Keratinocyte (primary cell): Measurements from ENCODE around the gene KIAA1210. TPM values are rescaled to one million over a fixed set of nuclear protein-coding genes. Genes with fewer than 3 reads are reported as not detected.

Experiments used
- DNase-seq: peaks from one replicate; pipeline ENCODE4 v3.0.0-alpha.2; 2011; ENCODE audit warnings: low read depth, missing footprints, low spot score
- FAIRE-seq: peaks from 2 replicates; lab custom pipeline; 2011; peaks lifted over from hg19 to GRCh38; lab: Jason Lieb, UNC
- H2AFZ ChIP-seq: 2 replicates; pipeline ENCODE4 v1.6.0; 2012; ENCODE audit warnings: low read length, control low read depth, inconsistent platforms; ENCODE audit not compliant: control insufficient read depth
- H3K27ac ChIP-seq: 2 replicates; pipeline ENCODE4 v1.5.1; 2011; ENCODE audit warnings: low read length; ENCODE audit not compliant: control insufficient read depth, insufficient read depth
- H3K27me3 ChIP-seq: 3 replicates; pipeline ENCODE4 v1.6.0; 2011; ENCODE audit warnings: low read length; ENCODE audit not compliant: control insufficient read depth, insufficient read depth; ENCODE audit errors: extremely low read depth
- H3K36me3 ChIP-seq, 2 experiments: 2 replicates in 1 of 2; 3 replicates in 1 of 2; pipeline ENCODE4 v1.5.1; 2011; ENCODE audit warnings: low read length in 2 of 2, mild to moderate bottlenecking in 1 of 2; ENCODE audit not compliant: control insufficient read depth in 2 of 2, insufficient read depth in 2 of 2; ENCODE audit errors: extremely low read depth in 1 of 2
- H3K4me1 ChIP-seq: 3 replicates; pipeline ENCODE4 v1.5.1; 2011; ENCODE audit warnings: low read length; ENCODE audit not compliant: control insufficient read depth, insufficient read depth; ENCODE audit errors: extremely low read depth
- H3K4me2 ChIP-seq: 3 replicates; pipeline ENCODE4 v1.6.0; 2011; ENCODE audit warnings: low read depth, low read length; ENCODE audit not compliant: control insufficient read depth, insufficient read depth; ENCODE audit errors: extremely low read depth
- H3K4me3 ChIP-seq, 3 experiments: fragments of 200-600 bp in 1 of 3; sonication (generic) in 1 of 3; 2 replicates in 2 of 3; 3 replicates in 1 of 3; pipeline ENCODE4 v1.5.1; 2011 to 2016; ENCODE audit warnings: low read length in 3 of 3, mild to moderate bottlenecking in 3 of 3, control low read depth in 2 of 3, inconsistent platforms in 1 of 3, low read depth in 1 of 3, mixed read lengths in 1 of 3, mixed run types in 1 of 3, moderate library complexity in 1 of 3; ENCODE audit not compliant: control insufficient read depth in 2 of 3, insufficient read depth in 2 of 3; ENCODE audit errors: extremely low read depth in 1 of 3
- H3K79me2 ChIP-seq: 2 replicates; pipeline ENCODE4 v1.6.0; 2012; ENCODE audit warnings: low read length; ENCODE audit not compliant: control insufficient read depth, insufficient read depth
- H3K9ac ChIP-seq: 3 replicates; pipeline ENCODE4 v1.6.0; 2011; ENCODE audit warnings: low read length; ENCODE audit not compliant: control insufficient read depth, insufficient read depth; ENCODE audit errors: extremely low read depth
- H3K9me1 ChIP-seq: 3 replicates; pipeline ENCODE4 v1.6.0; 2011; ENCODE audit warnings: low read length; ENCODE audit not compliant: control insufficient read depth, insufficient read depth; ENCODE audit errors: extremely low read depth
- H3K9me3 ChIP-seq: 2 replicates; pipeline ENCODE4 v1.5.1; 2012; ENCODE audit warnings: low read depth, low read length; ENCODE audit not compliant: control insufficient read depth
- H4K20me1 ChIP-seq: 3 replicates; pipeline ENCODE4 v1.6.0; 2011; ENCODE audit warnings: low read length; ENCODE audit not compliant: control insufficient read depth, insufficient read depth; ENCODE audit errors: extremely low read depth
- EZH2 ChIP-seq: IDR thresholded peaks from one replicate; pipeline ENCODE4 v1.6.1; 2012; ENCODE audit warnings: inconsistent platforms, mild to moderate bottlenecking, low read length, moderate library complexity
- dilution Hi-C: fragments of 300-500 bp; cut with MboI; formaldehyde crosslinking; loops from one replicate; pipeline ENCODE4 v1.7.0; 2020; ENCODE audit warnings: low sequenced_read_pairs; ENCODE audit not compliant: extremely low pct_ligation_motif_present
- polyA plus RNA-seq, 5 experiments: library from polyadenylated mRNA; depleted of rRNA in 3 of 5; stranded (reverse) in 3 of 5; stranded (forward) in 1 of 5; unstranded in 1 of 5; fragments of >200 nt; gene quantifications; 1 replicate in 1 of 5; 2 replicates in 3 of 5; 3 replicates in 1 of 5; pipeline versions ENCODE4 v1.2.1 to v1.2.3, GENCODE V29; 2011 to 2012; ENCODE audit warnings: missing spikeins in 2 of 5, low read depth in 1 of 5, low replicate concordance in 1 of 5
- TF ChIP-seq, protein P1 (sequence below), 3 experiments: IDR thresholded peaks in 1 of 3; conservative IDR thresholded peaks in 1 of 3; optimal IDR thresholded peaks in 1 of 3; 2 replicates in 2 of 3; 3 replicates in 1 of 3; pipeline versions ENCODE3 to v1.5.1; 2011; ENCODE audit warnings: low read length in 3 of 3, mild to moderate bottlenecking in 3 of 3, moderate library complexity in 2 of 3, control low read depth in 1 of 3, inconsistent platforms in 1 of 3; ENCODE audit not compliant: insufficient read depth in 2 of 3; ENCODE audit errors: extremely low read depth in 1 of 3

The KIAA1210 gene
- polyA plus RNA-seq, 1 donor (not counting 4 experiments of a cell fraction or from before 2014, with no cell fraction given) = not detected

GRCh38 chrX:119174900-119175299 lies 47.3 kb upstream of the KIAA1210 start:
- Histone ChIP-seq H3K36me3 (no peaks in the 10 kb centered on the region), H3K79me2 (no peaks in the 10 kb centered on the region), H2AFZ (no peak overlapping the region), H3K9me1 (no peaks in the 10 kb centered on the region), H3K9ac (no peak overlapping the region), H3K4me2 (no peak overlapping the region), H3K4me1 (no peaks in the 10 kb centered on the region), H4K20me1 (no peaks in the 10 kb centered on the region), H3K9me3 (no peaks in the 10 kb centered on the region), H3K27me3 (no peaks in the 10 kb centered on the region), H3K27ac (no peak overlapping the region), H3K4me3 (no peak overlapping the region)
- dilution Hi-C loops = no loop called here
- FAIRE-seq (no peak), DNase-seq (no peak)
- TF ChIP-seq EZH2 = no peak
- TF ChIP-seq, protein P1, sequence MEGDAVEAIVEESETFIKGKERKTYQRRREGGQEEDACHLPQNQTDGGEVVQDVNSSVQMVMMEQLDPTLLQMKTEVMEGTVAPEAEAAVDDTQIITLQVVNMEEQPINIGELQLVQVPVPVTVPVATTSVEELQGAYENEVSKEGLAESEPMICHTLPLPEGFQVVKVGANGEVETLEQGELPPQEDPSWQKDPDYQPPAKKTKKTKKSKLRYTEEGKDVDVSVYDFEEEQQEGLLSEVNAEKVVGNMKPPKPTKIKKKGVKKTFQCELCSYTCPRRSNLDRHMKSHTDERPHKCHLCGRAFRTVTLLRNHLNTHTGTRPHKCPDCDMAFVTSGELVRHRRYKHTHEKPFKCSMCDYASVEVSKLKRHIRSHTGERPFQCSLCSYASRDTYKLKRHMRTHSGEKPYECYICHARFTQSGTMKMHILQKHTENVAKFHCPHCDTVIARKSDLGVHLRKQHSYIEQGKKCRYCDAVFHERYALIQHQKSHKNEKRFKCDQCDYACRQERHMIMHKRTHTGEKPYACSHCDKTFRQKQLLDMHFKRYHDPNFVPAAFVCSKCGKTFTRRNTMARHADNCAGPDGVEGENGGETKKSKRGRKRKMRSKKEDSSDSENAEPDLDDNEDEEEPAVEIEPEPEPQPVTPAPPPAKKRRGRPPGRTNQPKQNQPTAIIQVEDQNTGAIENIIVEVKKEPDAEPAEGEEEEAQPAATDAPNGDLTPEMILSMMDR (optimal IDR thresholded peaks at IDR 0.05 in 1 of 3, IDR thresholded peaks at IDR 0.05 in 1 of 3, conservative IDR thresholded peaks at IDR 0.05 in 1 of 3; ENCODE audit: extremely low read depth in 1 of 3, insufficient read depth in 2 of 3, low read length in 3 of 3) = no peak

- FAIRE-seq (no peak), DNase-seq (no peak)
- H2AFZ ChIP-seq = no peak overlapping the region
- H4K20me1 ChIP-seq = no peaks in the 10 kb centered on the region
- TF ChIP-seq EZH2 = no peak
- TF ChIP-seq, protein P1 (optimal IDR thresholded peaks at IDR 0.05 in 1 of 3, IDR thresholded peaks at IDR 0.05 in 1 of 3, conservative IDR thresholded peaks at IDR 0.05 in 1 of 3; ENCODE audit: extremely low read depth in 1 of 3, insufficient read depth in 2 of 3, low read length in 3 of 3) = no peak
- H3K4me1 ChIP-seq = no peaks in the 10 kb centered on the region
- no peak overlapping the region for H3K4me3 ChIP-seq
- H3K36me3 ChIP-seq = no peaks in the 10 kb centered on the region
- H3K9ac ChIP-seq = no peak overlapping the region
- H3K9me3 ChIP-seq = no peaks in the 10 kb centered on the region
- no peaks in the 10 kb centered on the region for H3K27me3 ChIP-seq
- H3K9me1 ChIP-seq = no peaks in the 10 kb centered on the region
- no peaks in the 10 kb centered on the region for H3K79me2 ChIP-seq
- dilution Hi-C loops = no loop called here
- no peak overlapping the region for H3K27ac ChIP-seq
- H3K4me2 ChIP-seq = no peak overlapping the region
These were observed 40.5 kb upstream of the KIAA1210 start for GRCh38 chrX:119168104-119168503.
